GM12892 (cell line): Measurements from ENCODE around the gene TMEM260.

Source experiments
- POLR2A ChIP-seq: IDR thresholded peaks from 2 replicates; pipeline ENCODE4 v1.6.1; 2011; ENCODE audit warnings: low read depth, low read length, control low read depth
- POLR2AphosphoS5 ChIP-seq: IDR thresholded peaks from 2 replicates; pipeline ENCODE4 v1.6.1; 2011; ENCODE audit warnings: low read depth, low read length, control low read depth
- TAF1 ChIP-seq: IDR thresholded peaks from 2 replicates; pipeline ENCODE4 v1.6.1; 2011; ENCODE audit warnings: low read depth, mild to moderate bottlenecking, control low read depth, low read length, borderline replicate concordance

- TF ChIP-seq POLR2A (no peak), TAF1 (no peak), POLR2AphosphoS5 (no peak)
Observed at GRCh38 chr14:56632195-56632594, 52.6 kb downstream of the TMEM260 start.
